SK-N-SH (cell line): ENCODE results near the gene POLR1A. TPM values are rescaled to one million over a fixed set of nuclear protein-coding genes. Genes with fewer than 3 reads are reported as not detected.

Experiments used
- CTCF ChIA-PET: fragments of 300-600, 350-600 bp; formaldehyde crosslinking; extraction: SDS; loops from one replicate; lab custom pipeline; 2021; lab: Yijun Ruan, JAX
- POLR2A ChIA-PET: fragments of 350-600 bp; sonication (Branson Sonifier 250); formaldehyde crosslinking; extraction: SDS; loops from one replicate; lab custom pipeline; 2020; ENCODE audit warnings: antibody characterized with exemption, inconsistent platforms; lab: Yijun Ruan, JAX
- DNase-seq: peaks from one replicate; pipeline ENCODE4 v3.0.0; 2012
- H2AFZ ChIP-seq: fragments of 200-600 bp; sonication (generic); 2 replicates; pipeline ENCODE4 v1.8.1; 2016; ENCODE audit warnings: antibody characterized with exemption, mild to moderate bottlenecking, low read depth
- H3F3A ChIP-seq: fragments of 200-600 bp; sonication (generic); replicated peaks from 2 replicates; pipeline ENCODE3; 2016; ENCODE audit warnings: antibody characterized with exemption, mild to moderate bottlenecking; ENCODE audit not compliant: insufficient read depth
- H3K27ac ChIP-seq, 2 experiments: fragments of 200-500 bp in 1 of 2; fragments of 200-600 bp in 1 of 2; sonication (Bioruptor generic) in 1 of 2; sonication (generic), shearing (Covaris generic) in 1 of 2; 2 replicates each; pipeline versions ENCODE4 v1.5.1 to v1.6.1; 2014 to 2016; ENCODE audit warnings: low read depth in 2 of 2, inconsistent platforms in 1 of 2, low read length in 1 of 2, mild to moderate bottlenecking in 1 of 2, mixed read lengths in 1 of 2
- H3K27me3 ChIP-seq: fragments of 200-600 bp; sonication (generic), shearing (Covaris generic); 2 replicates; pipeline ENCODE4 v1.6.1; 2016; ENCODE audit warnings: mixed run types; ENCODE audit not compliant: insufficient read depth
- H3K36me3 ChIP-seq, 2 experiments: fragments of 200-500 bp in 1 of 2; fragments of 200-600 bp in 1 of 2; sonication (Bioruptor generic) in 1 of 2; sonication (generic) in 1 of 2; replicated peaks in 1 of 2; 2 replicates each; pipeline versions ENCODE3 to v1.5.1; 2014 to 2016; ENCODE audit warnings: low read length in 1 of 2, mild to moderate bottlenecking in 1 of 2; ENCODE audit not compliant: insufficient read depth in 2 of 2, control insufficient read depth in 1 of 2
- H3K4me1 ChIP-seq, 2 experiments: fragments of 200-500 bp in 1 of 2; fragments of 200-600 bp in 1 of 2; sonication (Bioruptor generic) in 1 of 2; sonication (generic), shearing (Covaris generic) in 1 of 2; 2 replicates each; pipeline versions ENCODE4 v1.5.1 to v1.6.1; 2014 to 2016; ENCODE audit warnings: low read depth in 1 of 2, low read length in 1 of 2, mixed run types in 1 of 2; ENCODE audit not compliant: insufficient read depth in 2 of 2, control insufficient read depth in 1 of 2
- H3K4me2 ChIP-seq: fragments of 200-600 bp; sonication (generic), shearing (Covaris generic); 2 replicates; pipeline ENCODE4 v1.6.1; 2017; ENCODE audit warnings: mixed run types
- H3K4me3 ChIP-seq, 2 experiments: fragments of 200-500 bp in 1 of 2; fragments of 200-600 bp in 1 of 2; sonication (Bioruptor generic) in 1 of 2; sonication (generic), shearing (Covaris generic) in 1 of 2; 2 replicates each; pipeline versions ENCODE4 v1.5.1 to v1.8.1; 2014 to 2016; ENCODE audit warnings: low read depth in 2 of 2, inconsistent platforms in 1 of 2, low read length in 1 of 2, mild to moderate bottlenecking in 1 of 2, mixed read lengths in 1 of 2, moderate library complexity in 1 of 2
- H3K79me2 ChIP-seq: fragments of 200-600 bp; sonication (generic); 2 replicates; pipeline ENCODE4 v1.8.1; 2017; ENCODE audit warnings: mild to moderate bottlenecking; ENCODE audit not compliant: insufficient read depth
- H3K9ac ChIP-seq: fragments of 200-600 bp; sonication (generic); 2 replicates; pipeline ENCODE4 v1.6.1; 2017; ENCODE audit warnings: mixed run types
- H3K9me2 ChIP-seq: fragments of 200-600 bp; sonication (generic); 2 replicates; pipeline ENCODE4 v1.6.1; 2017; ENCODE audit warnings: mixed run types
- H3K9me3 ChIP-seq: fragments of 200-600 bp; sonication (generic); 2 replicates; pipeline ENCODE4 v1.6.1; 2017; ENCODE audit warnings: mixed run types, mild to moderate bottlenecking, moderate library complexity
- H4K20me1 ChIP-seq: fragments of 200-600 bp; sonication (generic); 2 replicates; pipeline ENCODE4 v1.6.1; 2017; ENCODE audit warnings: mild to moderate bottlenecking, mixed run types; ENCODE audit not compliant: insufficient read depth
- CHD2 ChIP-seq: fragments of 150-350 bp; IDR thresholded peaks from 2 replicates; pipeline ENCODE4 v1.6.1; 2018; ENCODE audit warnings: low read length; ENCODE audit not compliant: partially characterized antibody
- EZH2phosphoT487 ChIP-seq: fragments of 200-600 bp; sonication (generic); IDR thresholded peaks from 2 replicates; pipeline ENCODE4 v1.6.1; 2017; ENCODE audit warnings: low read depth, mixed run types, mild to moderate bottlenecking, antibody characterized with exemption, moderate library complexity, borderline replicate concordance
- GATA2 ChIP-seq: sonication (generic); formaldehyde crosslinking; IDR thresholded peaks from 2 replicates; pipeline ENCODE4 v1.5.0; 2020; ENCODE audit warnings: mild to moderate bottlenecking, missing genetic modification reagents
- NFIC ChIP-seq: IDR thresholded peaks from 2 replicates; pipeline ENCODE4 v1.4.0; 2012; ENCODE audit warnings: borderline replicate concordance
- RAD21 ChIP-seq: IDR thresholded peaks from 2 replicates; pipeline ENCODE4 v1.6.1; 2012; ENCODE audit warnings: mild to moderate bottlenecking, low read length
- RFX5 ChIP-seq: IDR thresholded peaks from 2 replicates; pipeline ENCODE4 v1.6.1; 2012; ENCODE audit warnings: mild to moderate bottlenecking, improper control_type of control experiment, low read length
- TAF1 ChIP-seq: IDR thresholded peaks from 2 replicates; pipeline ENCODE4 v1.6.1; 2012; ENCODE audit warnings: low read depth, mild to moderate bottlenecking, low read length, moderate library complexity, borderline replicate concordance
- YY1 ChIP-seq: IDR thresholded peaks from 2 replicates; pipeline ENCODE4 v1.4.0; 2012; ENCODE audit warnings: low read depth, mild to moderate bottlenecking
- WGBS: methylation state at CpG from one replicate; pipeline ENCODE4 v1.1.6; 2017; ENCODE audit warnings: low lambda C conversion rate; 5-methylcytosine and 5-hydroxymethylcytosine counted together
- polyA plus RNA-seq, 3 experiments: library from polyadenylated mRNA; depleted of rRNA; stranded (reverse); fragments of >200 nt; gene quantifications; 2 replicates each; pipeline ENCODE4 v1.2.3, GENCODE V29; 2012
- TF ChIP-seq, protein P1 (sequence below): fragments of 150-350 bp; IDR thresholded peaks from 2 replicates; pipeline ENCODE4 v1.6.1; 2017; ENCODE audit warnings: antibody characterized with exemption, low read length, low read depth, borderline replicate concordance

POLR1A gene
- polyA plus RNA-seq, 1 of the 3 experiments (the other 2 are of a cell fraction): 6.1 TPM

DNA sequence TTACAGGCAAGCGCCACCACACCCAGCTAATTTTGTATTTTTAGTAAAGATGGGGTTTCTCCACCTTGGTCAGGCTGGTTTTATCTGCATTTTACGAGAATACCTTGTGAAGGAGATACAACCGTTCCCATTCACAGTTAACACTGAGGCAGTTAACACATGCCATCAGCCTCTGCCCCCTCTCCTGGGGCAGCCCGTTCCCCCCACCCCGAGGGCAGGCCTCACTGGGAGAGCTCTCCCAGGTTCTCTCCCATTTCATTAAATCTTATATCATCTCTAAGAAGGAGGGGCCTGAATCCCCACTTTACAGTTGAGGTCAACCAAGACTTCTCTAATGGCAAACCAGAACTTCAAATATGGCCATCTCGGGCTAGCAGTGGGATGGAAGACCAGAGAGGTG, 121.9 kb downstream of the POLR1A start:
- no peak for TF ChIP-seq YY1
- no peak for TF ChIP-seq EZH2phosphoT487
- no peaks in the 10 kb centered on the region for H4K20me1 ChIP-seq
- no peak overlapping the region for H3K27ac ChIP-seq
- no peaks in the 10 kb centered on the region for H3K4me1 ChIP-seq
- WGBS: 69% methylated on average over 6 of the region's 6 CpGs
- no peak for DNase-seq
- H3K9me3 ChIP-seq: no peaks in the 10 kb centered on the region
- no peak overlapping the region for H2AFZ ChIP-seq
- no peaks in the 10 kb centered on the region for H3K9me2 ChIP-seq
- POLR2A ChIA-PET: no interaction called here
- H3K4me2 ChIP-seq: no peak overlapping the region
- H3K9ac ChIP-seq: no peak overlapping the region
- no peaks in the 10 kb centered on the region for H3K27me3 ChIP-seq
- H3K36me3 ChIP-seq: no peaks in the 10 kb centered on the region
- no peaks in the 10 kb centered on the region for H3K79me2 ChIP-seq
- H3K4me3 ChIP-seq: no peak overlapping the region
- H3F3A ChIP-seq: no peaks in the 10 kb centered on the region
- CTCF ChIA-PET: no interaction called here

DNA sequence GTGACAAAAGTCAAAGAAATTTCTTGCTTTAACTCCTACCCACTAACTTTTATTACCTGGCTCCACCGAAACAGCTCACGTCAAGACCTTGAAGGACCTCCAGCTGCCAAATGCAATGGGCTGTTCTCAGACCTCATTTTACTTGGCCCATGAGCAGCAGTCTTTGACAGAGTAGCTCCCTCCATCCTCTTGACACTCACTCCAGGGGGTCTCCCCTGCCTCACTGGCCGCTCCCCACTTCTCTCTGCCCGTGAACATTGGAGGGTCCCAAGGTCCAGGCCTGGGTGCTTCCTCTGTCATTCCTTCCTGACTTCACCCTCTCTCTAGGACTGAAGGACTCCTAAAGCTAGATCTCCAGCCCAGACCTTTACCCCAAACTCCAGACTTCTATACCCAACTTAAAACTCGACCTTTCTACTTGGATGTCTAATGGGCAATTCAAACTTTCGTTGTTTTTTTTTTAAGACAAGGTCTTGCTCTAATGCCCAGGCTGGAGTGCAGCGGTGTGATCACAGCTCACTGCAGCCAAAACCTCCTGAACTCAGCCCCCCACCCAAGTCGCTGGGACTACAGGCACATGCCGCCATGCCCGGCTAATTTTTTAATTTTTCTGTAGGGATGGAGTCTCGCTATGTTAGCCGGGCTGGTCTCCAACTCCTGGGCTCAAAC, 124.0 kb downstream of the POLR1A start:
- Histone ChIP-seq H3K27me3 (no peaks in the 10 kb centered on the region), H2AFZ (no peak overlapping the region), H3K9me2 (no peaks in the 10 kb centered on the region), H3K9me3 (no peaks in the 10 kb centered on the region), H4K20me1 (no peaks in the 10 kb centered on the region), H3K27ac (no peak overlapping the region), H3K4me1 (peaks cover 0 to 4% of the 10 kb centered on the region in 2 experiments; a peak in 1 of 4 replicates), H3K79me2 (no peaks in the 10 kb centered on the region), H3K4me3 (no peak overlapping the region), H3K36me3 (no peaks in the 10 kb centered on the region), H3K9ac (no peak overlapping the region), H3K4me2 (no peak overlapping the region), H3F3A (no peaks in the 10 kb centered on the region)
- TF ChIP-seq GATA2 (CRISPR knock-in tag): no peak
- no peak for TF ChIP-seq YY1
- TF ChIP-seq, protein P1, sequence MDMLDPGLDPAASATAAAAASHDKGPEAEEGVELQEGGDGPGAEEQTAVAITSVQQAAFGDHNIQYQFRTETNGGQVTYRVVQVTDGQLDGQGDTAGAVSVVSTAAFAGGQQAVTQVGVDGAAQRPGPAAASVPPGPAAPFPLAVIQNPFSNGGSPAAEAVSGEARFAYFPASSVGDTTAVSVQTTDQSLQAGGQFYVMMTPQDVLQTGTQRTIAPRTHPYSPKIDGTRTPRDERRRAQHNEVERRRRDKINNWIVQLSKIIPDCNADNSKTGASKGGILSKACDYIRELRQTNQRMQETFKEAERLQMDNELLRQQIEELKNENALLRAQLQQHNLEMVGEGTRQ: no peak
- no peak for TF ChIP-seq TAF1
- no peak for TF ChIP-seq RFX5
- TF ChIP-seq CHD2: no peak
- no peak for TF ChIP-seq NFIC
- TF ChIP-seq RAD21: no peak
- TF ChIP-seq EZH2phosphoT487: no peak
- POLR2A ChIA-PET: no interaction called here
- CTCF ChIA-PET: no interaction called here
- DNase-seq: no peak
- 70% methylated on average over 12 of the region's 12 CpGs for WGBS
